ENCODE data around the gene USP36. TPM values are rescaled to one million over a fixed set of nuclear protein-coding genes. Genes with fewer than 3 reads are reported as not detected.
"Not testable (repeated sequence)": the region's sequence is repeated elsewhere in the genome, so short reads cannot be mapped to it uniquely, and the experiment has no call there.

The USP36 gene
- total and polyA plus RNA-seq, 3 experiments from 2014 or later, result 43.2 to 122 (median 118) TPM

GRCh38 chr17:78781104-78781892 lies 59.3 kb downstream of the USP36 start:
- Mint-ChIP-seq H3K36me3 (peaks cover 0 to 24% (median 4%) of the 10 kb centered on the region in 3 donors), H3K9me3 (no peaks in the 10 kb centered on the region), H3K4me1 (peaks cover 51 to 67% (median 63%) of the 10 kb centered on the region in 3 donors), H3K27ac (peak overlapping the region; percentile 88 to 99 (median 92)), H3K4me3 (peak overlapping the region; percentile 88 to 95 (median 93)), H3K27me3 (peaks cover 0 to 4% of the 10 kb centered on the region in 2 donors)
- Histone ChIP-seq H3K27ac (ENCODE audit: low read depth, low read length) (peak overlapping the region; percentile 83), H3K9me3 (ENCODE audit: low read length) (no peaks in the 10 kb centered on the region), H3K36me3 (ENCODE audit: insufficient read depth, low read length) (no peaks in the 10 kb centered on the region), H3K4me1 (ENCODE audit: insufficient read depth, low read length) (peaks cover 67% of the 10 kb centered on the region), H3K27me3 (ENCODE audit: insufficient read depth, low read length, poor library complexity, severe bottlenecking) (no peaks in the 10 kb centered on the region), H3K4me3 (ENCODE audit: low read length) (peak overlapping the region; percentile 89)
- DNase-seq, result peak in 4 of 5 donors; percentile 34 to 66 (median 48)
- ChIA-PET POLR2A (interaction anchor here (0.7 to 2.1 kb wide), 4 partner anchors 22 to 508 kb away, joined by 3 to 21 read pairs (median 10); no protein-coding TSS in a partner anchor), CTCF (interaction anchor here (1.1 to 2.9 kb wide), 6 partner anchors 8 to 71 kb away, joined by 3 to 16 read pairs (median 8); no protein-coding TSS in a partner anchor)

GRCh38 chr17:78780335-78780734 lies 60.3 kb downstream of the USP36 start:
- ChIA-PET POLR2A (interaction anchor here (0.5 to 2.1 kb wide), 12 partner anchors 15 to 603 kb away, joined by 3 to 21 read pairs (median 4); partner anchors contain the start of gene USP36), CTCF (interaction anchor here (0.8 to 2.9 kb wide), 11 partner anchors 9 to 70 kb away, joined by 3 to 16 read pairs (median 5); no protein-coding TSS in a partner anchor)
- Mint-ChIP-seq H3K27me3 (peaks cover 0 to 4% of the 10 kb centered on the region in 2 donors), H3K4me3 (peak overlapping the region; percentile 88 to 95 (median 93)), H3K4me1 (peaks cover 53 to 68% (median 61%) of the 10 kb centered on the region in 3 donors), H3K36me3 (peaks cover 0 to 27% (median 4%) of the 10 kb centered on the region in 3 donors), H3K27ac (peak overlapping the region; percentile 91 to 99 (median 95)), H3K9me3 (no peaks in the 10 kb centered on the region)
- H3K4me3 ChIP-seq (ENCODE audit: low read length), result peak overlapping the region; percentile 60
- peak in 1 of 5 donors; percentile 47 for DNase-seq
- no peaks in the 10 kb centered on the region for H3K36me3 ChIP-seq (ENCODE audit: insufficient read depth, low read length)
- peak overlapping the region; percentile 83 for H3K27ac ChIP-seq (ENCODE audit: low read depth, low read length)
- peaks cover 63% of the 10 kb centered on the region for H3K4me1 ChIP-seq (ENCODE audit: insufficient read depth, low read length)
- no peaks in the 10 kb centered on the region for H3K9me3 ChIP-seq (ENCODE audit: low read length)
- H3K27me3 ChIP-seq (ENCODE audit: insufficient read depth, low read length, poor library complexity, severe bottlenecking), result no peaks in the 10 kb centered on the region

- Mint-ChIP-seq H3K27me3 (peaks cover 0 to 4% of the 10 kb centered on the region in 2 donors), H3K36me3 (peaks cover 0 to 27% (median 4%) of the 10 kb centered on the region in 3 donors), H3K27ac (peak overlapping the region; percentile 91 to 99 (median 95)), H3K9me3 (no peaks in the 10 kb centered on the region), H3K4me1 (peaks cover 53 to 68% (median 61%) of the 10 kb centered on the region in 3 donors), H3K4me3 (peak overlapping the region; percentile 88 to 95 (median 93))
- Histone ChIP-seq H3K9me3 (ENCODE audit: low read length) (no peaks in the 10 kb centered on the region), H3K4me3 (ENCODE audit: low read length) (peak overlapping the region; percentile 60), H3K4me1 (ENCODE audit: insufficient read depth, low read length) (peaks cover 60% of the 10 kb centered on the region), H3K27ac (ENCODE audit: low read depth, low read length) (peak overlapping the region; percentile 83), H3K27me3 (ENCODE audit: insufficient read depth, low read length, poor library complexity, severe bottlenecking) (no peaks in the 10 kb centered on the region), H3K36me3 (ENCODE audit: insufficient read depth, low read length) (no peaks in the 10 kb centered on the region)
- ChIA-PET CTCF (interaction anchor here (0.8 to 2.9 kb wide), 9 partner anchors 9 to 62 kb away, joined by 3 to 16 read pairs (median 5); no protein-coding TSS in a partner anchor), POLR2A (interaction anchor here (0.5 to 2.1 kb wide), 9 partner anchors 14 to 602 kb away, joined by 3 to 21 read pairs (median 5); partner anchors contain the start of gene USP36)
- peak in 4 of 5 donors; percentile 43 to 79 (median 78) for DNase-seq
These were observed 60.8 kb downstream of the USP36 start for GRCh38 chr17:78779850-78780249.

GRCh38 chr17:78779286-78779651 lies 61.3 kb downstream of the USP36 start:
- H3K27me3 Mint-ChIP-seq; H3K27me3 ChIP-seq (ENCODE audit: insufficient read depth, low read length, poor library complexity, severe bottlenecking); H3K9me3 Mint-ChIP-seq; H3K36me3 ChIP-seq (ENCODE audit: insufficient read depth, low read length); H3K9me3 ChIP-seq (ENCODE audit: low read length): not testable (repeated sequence)
- Mint-ChIP-seq H3K4me3 (peak overlapping the region; percentile 88 to 95 (median 93)), H3K27ac (peak overlapping the region; percentile 91 to 99 (median 95)), H3K36me3 (peaks cover 0 to 32% (median 4%) of the 10 kb centered on the region in 3 donors), H3K4me1 (peaks cover 55 to 69% (median 64%) of the 10 kb centered on the region in 3 donors)
- Histone ChIP-seq H3K27ac (ENCODE audit: low read depth, low read length) (peak overlapping the region; percentile 83), H3K4me3 (ENCODE audit: low read length) (peak overlapping the region; percentile 60), H3K4me1 (ENCODE audit: insufficient read depth, low read length) (peaks cover 60% of the 10 kb centered on the region)
- DNase-seq, result peak in 1 of 5 donors; percentile 18
- ChIA-PET POLR2A (interaction anchor here (0.6 to 2.1 kb wide), 8 partner anchors 16 to 61 kb away, joined by 3 to 21 read pairs (median 5); partner anchors contain the start of gene USP36), CTCF (interaction anchor here (0.9 to 2.9 kb wide), 6 partner anchors 8 to 63 kb away, joined by 3 to 16 read pairs (median 8); no protein-coding TSS in a partner anchor)

GRCh38 chr17:78777881-78778280 lies 62.7 kb downstream of the USP36 start:
- H3K27me3 Mint-ChIP-seq, result peaks cover 0 to 4% of the 10 kb centered on the region in 2 donors
- CTCF ChIA-PET, result interaction anchor here (0.8 kb wide), 1 partner anchor 9 kb away, joined by 4 read pairs; no protein-coding TSS in a partner anchor

GRCh38 chr17:78774956-78775571 lies 65.5 kb downstream of the USP36 start:
- peak overlapping the region; percentile 84 to 92 (median 89) for H3K4me3 Mint-ChIP-seq
- Histone ChIP-seq H3K4me1 (ENCODE audit: insufficient read depth, low read length) (peaks cover 80% of the 10 kb centered on the region), H3K27ac (ENCODE audit: low read depth, low read length) (peak overlapping the region; percentile 57), H3K4me3 (ENCODE audit: low read length) (peak overlapping the region; percentile 61), H3K36me3 (ENCODE audit: insufficient read depth, low read length) (no peaks in the 10 kb centered on the region), H3K9me3 (ENCODE audit: low read length) (no peaks in the 10 kb centered on the region), H3K27me3 (ENCODE audit: insufficient read depth, low read length, poor library complexity, severe bottlenecking) (no peaks in the 10 kb centered on the region)
- peaks cover 2 to 40% (median 4%) of the 10 kb centered on the region in 3 donors for H3K36me3 Mint-ChIP-seq
- ChIA-PET POLR2A (interaction anchor here (0.8 to 1.3 kb wide), 2 partner anchors 11 to 18 kb away, joined by 3 read pairs; no protein-coding TSS in a partner anchor), CTCF (interaction anchor here (0.9 to 1.5 kb wide), 6 partner anchors 8 to 28 kb away, joined by 3 to 5 read pairs (median 3); no protein-coding TSS in a partner anchor)
- peaks cover 67 to 84% (median 75%) of the 10 kb centered on the region in 3 donors for H3K4me1 Mint-ChIP-seq
- H3K9me3 Mint-ChIP-seq, result no peaks in the 10 kb centered on the region
- DNase-seq, result peak; percentile 50 to 74 (median 65)
- H3K27ac Mint-ChIP-seq, result peak overlapping the region; percentile 86 to 98 (median 96)
- no peaks in the 10 kb centered on the region for H3K27me3 Mint-ChIP-seq

More at GRCh38 chr17:78777881-78778280, 62.7 kb downstream of the USP36 start:
- Histone ChIP-seq H3K9me3 (ENCODE audit: low read length) (no peaks in the 10 kb centered on the region), H3K4me3 (ENCODE audit: low read length) (no peak overlapping the region), H3K4me1 (ENCODE audit: insufficient read depth, low read length) (peaks cover 58% of the 10 kb centered on the region), H3K27me3 (ENCODE audit: insufficient read depth, low read length, poor library complexity, severe bottlenecking) (no peaks in the 10 kb centered on the region), H3K27ac (ENCODE audit: low read depth, low read length) (peak overlapping the region; percentile 15), H3K36me3 (ENCODE audit: insufficient read depth, low read length) (no peaks in the 10 kb centered on the region)
- H3K27ac Mint-ChIP-seq, result peak overlapping the region; percentile 87 to 98 (median 94)
- no peaks in the 10 kb centered on the region for H3K9me3 Mint-ChIP-seq
- H3K4me3 Mint-ChIP-seq, result peak overlapping the region; percentile 71 to 90 (median 77)
- H3K4me1 Mint-ChIP-seq, result peaks cover 56 to 69% (median 59%) of the 10 kb centered on the region in 3 donors
- POLR2A ChIA-PET, result interaction anchor here (0.6 to 1.1 kb wide), 2 partner anchors 15 to 29 kb away, joined by 4 to 7 read pairs; no protein-coding TSS in a partner anchor
- peaks cover 0 to 34% (median 4%) of the 10 kb centered on the region in 3 donors for H3K36me3 Mint-ChIP-seq
- DNase-seq, result peak in 1 of 5 donors; percentile 43

GRCh38 chr17:78774453-78774852 lies 66.2 kb downstream of the USP36 start:
- Histone ChIP-seq H3K36me3 (ENCODE audit: insufficient read depth, low read length) (no peaks in the 10 kb centered on the region), H3K4me3 (ENCODE audit: low read length) (peak overlapping the region; percentile 61), H3K9me3 (ENCODE audit: low read length) (no peaks in the 10 kb centered on the region), H3K27me3 (ENCODE audit: insufficient read depth, low read length, poor library complexity, severe bottlenecking) (no peaks in the 10 kb centered on the region), H3K4me1 (ENCODE audit: insufficient read depth, low read length) (peaks cover 84% of the 10 kb centered on the region), H3K27ac (ENCODE audit: low read depth, low read length) (peak overlapping the region; percentile 57)
- no peaks in the 10 kb centered on the region for H3K9me3 Mint-ChIP-seq
- POLR2A ChIA-PET, result no interaction called here
- peaks cover 61 to 78% (median 69%) of the 10 kb centered on the region in 3 donors for H3K4me1 Mint-ChIP-seq
- CTCF ChIA-PET, result interaction anchor here (1.1 to 1.3 kb wide), 3 partner anchors 10 to 28 kb away, joined by 3 to 4 read pairs (median 3); no protein-coding TSS in a partner anchor
- H3K27ac Mint-ChIP-seq, result peak overlapping the region; percentile 86 to 98 (median 96)
- DNase-seq, result peak in 2 of 5 donors; percentile 44
- H3K27me3 Mint-ChIP-seq, result no peaks in the 10 kb centered on the region
- H3K4me3 Mint-ChIP-seq, result peak overlapping the region; percentile 84 to 92 (median 89)
- peaks cover 0 to 37% (median 2%) of the 10 kb centered on the region in 3 donors for H3K36me3 Mint-ChIP-seq

Data from CD8-positive, alpha-beta memory T cell (primary cell).